ENCODE data around the gene CDAN1. TPM values are rescaled to one million over a fixed set of nuclear protein-coding genes. Genes with fewer than 3 reads are reported as not detected.
"Not testable (repeated sequence)": the region's sequence is repeated elsewhere in the genome, so short reads cannot be mapped to it uniquely, and the experiment has no call there.

The CDAN1 gene
- total RNA-seq, 2 donors from 2014 or later = 22.3 to 26.9 TPM

- H3K9me3 ChIP-seq = no peaks in the 10 kb centered on the region
- intact Hi-C loops (cut with DNase I) = no loop called here
- DNase-seq (ENCODE audit: low spot score) = no peak
- H3K27ac ChIP-seq = no peak overlapping the region
- WGBS = 81% methylated on average over 4 of the region's 4 CpGs
- no peaks in the 10 kb centered on the region for H3K36me3 ChIP-seq
- H3K27me3 ChIP-seq (replicated peaks; ENCODE audit: insufficient read depth) = no peaks in the 10 kb centered on the region
- no peak overlapping the region for H3K4me3 ChIP-seq
- TF ChIP-seq POLR2AphosphoS5 (IDR thresholded peaks at IDR 0.05) = no peak
- no peaks in the 10 kb centered on the region for H3K4me1 ChIP-seq (replicated peaks)
Measured at GRCh38 chr15:42691308-42691707, 45.6 kb downstream of the CDAN1 start.

DNA sequence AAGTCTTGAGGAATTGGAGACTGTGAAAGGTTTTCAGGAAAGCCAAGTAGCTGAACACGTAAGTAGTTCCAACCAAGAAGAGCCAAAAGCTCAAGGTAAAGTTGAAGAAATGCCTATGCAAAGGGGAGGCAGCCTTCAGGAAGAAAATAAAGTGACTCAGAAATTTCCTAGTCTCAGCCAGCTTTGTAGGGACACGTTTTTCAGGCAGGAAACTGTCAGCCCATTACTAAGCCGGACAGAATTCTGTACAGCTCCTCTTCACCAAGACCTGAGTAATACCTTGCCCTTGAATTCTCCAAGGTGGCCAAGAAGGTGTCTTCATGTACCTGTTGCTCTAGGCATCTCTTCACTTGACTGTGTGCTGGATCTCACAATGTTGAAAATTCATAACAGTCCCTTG, 48.6 kb downstream of the CDAN1 start:
- WGBS = 79% methylated on average over 3 of the region's 3 CpGs
- H3K36me3 ChIP-seq = peaks cover 0 to 4% of the 10 kb centered on the region in 2 donors
- intact Hi-C loops (cut with DNase I) = no loop called here
- no peak overlapping the region for H3K27ac ChIP-seq
- H3K9me3 ChIP-seq = no peaks in the 10 kb centered on the region
- H3K27me3 ChIP-seq (replicated peaks; ENCODE audit: insufficient read depth) = no peaks in the 10 kb centered on the region
- no peak for DNase-seq (ENCODE audit: low spot score)
- H3K4me3 ChIP-seq = no peak overlapping the region
- H3K4me1 ChIP-seq (replicated peaks) = no peaks in the 10 kb centered on the region
- TF ChIP-seq POLR2A (IDR thresholded peaks at IDR 0.05) (no peak), POLR2AphosphoS5 (IDR thresholded peaks at IDR 0.05) (no peak), CTCF (IDR thresholded peaks at IDR 0.05) (no peak)

DNA sequence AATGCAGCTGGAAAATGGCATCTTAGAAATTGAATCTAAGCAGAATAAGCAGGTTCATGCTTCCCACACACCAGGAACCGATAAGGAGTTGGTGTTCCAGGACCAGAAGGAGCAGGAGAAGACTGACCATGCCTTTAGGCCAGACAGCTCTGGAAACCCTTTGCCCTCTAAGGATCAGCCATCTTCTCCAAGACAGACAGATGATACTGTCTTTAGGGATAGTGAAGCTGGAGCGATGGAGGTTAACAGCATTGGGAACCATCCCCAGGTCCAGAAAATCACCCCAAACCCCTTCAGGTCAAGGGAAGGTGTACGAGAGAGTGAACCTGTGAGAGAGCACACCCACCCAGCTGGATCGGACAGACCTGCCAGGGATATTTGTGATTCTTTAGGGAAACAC, 49.2 kb downstream of the CDAN1 start:
- DNase-seq (ENCODE audit: low spot score) = no peak
- Histone ChIP-seq H3K36me3 (peaks cover 0 to 4% of the 10 kb centered on the region in 2 donors), H3K9me3 (no peaks in the 10 kb centered on the region), H3K4me1 (replicated peaks) (no peaks in the 10 kb centered on the region), H3K4me3 (no peak overlapping the region), H3K27ac (no peak overlapping the region), H3K27me3 (replicated peaks; ENCODE audit: insufficient read depth) (no peaks in the 10 kb centered on the region)
- 95% methylated on average over 4 of the region's 4 CpGs for WGBS
- TF ChIP-seq POLR2A (IDR thresholded peaks at IDR 0.05) (no peak), CTCF (IDR thresholded peaks at IDR 0.05) (no peak), POLR2AphosphoS5 (IDR thresholded peaks at IDR 0.05) (no peak)
- intact Hi-C loops (cut with DNase I) = no loop called here

DNA sequence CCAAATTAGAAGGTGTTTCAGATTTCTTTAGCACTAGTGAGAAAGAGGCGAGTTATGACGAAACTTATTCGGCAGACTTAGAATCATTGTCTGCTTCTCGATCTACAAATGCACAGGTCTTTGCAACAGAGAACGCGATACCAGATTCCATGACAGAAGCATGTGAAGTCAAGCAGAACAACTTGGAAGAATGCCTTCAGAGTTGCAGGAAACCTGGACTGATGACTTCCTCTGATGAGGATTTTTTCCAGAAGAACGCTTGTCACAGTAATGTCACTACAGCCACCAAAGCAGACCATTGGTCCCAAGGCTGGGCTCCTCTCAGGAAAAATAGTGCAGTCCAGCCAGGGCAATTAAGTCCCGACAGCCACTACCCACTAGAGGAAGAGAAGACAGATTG, 50.6 kb downstream of the CDAN1 start:
- DNase-seq (ENCODE audit: low spot score) = no peak
- 86% methylated on average over 8 of the region's 8 CpGs for WGBS
- H3K27me3 ChIP-seq (replicated peaks; ENCODE audit: insufficient read depth) = no peaks in the 10 kb centered on the region
- H3K36me3 ChIP-seq = peaks cover 0 to 4% of the 10 kb centered on the region in 2 donors
- no peaks in the 10 kb centered on the region for H3K9me3 ChIP-seq
- H3K4me3 ChIP-seq = no peak overlapping the region
- TF ChIP-seq POLR2AphosphoS5 (IDR thresholded peaks at IDR 0.05) (no peak), CTCF (IDR thresholded peaks at IDR 0.05) (no peak), POLR2A (IDR thresholded peaks at IDR 0.05) (no peak)
- no peak overlapping the region for H3K27ac ChIP-seq
- intact Hi-C loops (cut with DNase I) = no loop called here
- no peaks in the 10 kb centered on the region for H3K4me1 ChIP-seq (replicated peaks)

GRCh38 chr15:42681119-42681518, 55.8 kb downstream of the CDAN1 start:
- Histone ChIP-seq H3K36me3 (peaks cover 0 to 4% of the 10 kb centered on the region in 2 donors), H3K4me3 (no peak overlapping the region), H3K9me3 (no peaks in the 10 kb centered on the region), H3K27me3 (replicated peaks; ENCODE audit: insufficient read depth) (no peaks in the 10 kb centered on the region), H3K27ac (no peak overlapping the region), H3K4me1 (replicated peaks) (no peaks in the 10 kb centered on the region)
- 94% methylated on average over 6 of the region's 6 CpGs for WGBS
- intact Hi-C loops (cut with DNase I) = no loop called here
- no peak for DNase-seq (ENCODE audit: low spot score)
- TF ChIP-seq POLR2AphosphoS5 (IDR thresholded peaks at IDR 0.05) = no peak
- no peak for TF ChIP-seq POLR2A (IDR thresholded peaks at IDR 0.05)
- no peak for TF ChIP-seq CTCF (IDR thresholded peaks at IDR 0.05)

- DNase-seq (ENCODE audit: low spot score) = not testable (repeated sequence)
- 96% methylated on average over 5 of the region's 5 CpGs for WGBS
Measured at GRCh38 chr15:42680142-42680482, 56.8 kb downstream of the CDAN1 start.

More at GRCh38 chr15:42680142-42680482, 56.8 kb downstream of the CDAN1 start:
- H3K27ac ChIP-seq; H3K9me3 ChIP-seq; intact Hi-C loops (cut with DNase I); H3K27me3 ChIP-seq (replicated peaks; ENCODE audit: insufficient read depth); H3K4me3 ChIP-seq; H3K4me1 ChIP-seq (replicated peaks); H3K36me3 ChIP-seq: not testable (repeated sequence)

Data from prostate gland (tissue), 2 donors.